SK-N-SH treated with all-trans-retinoic acid at 6 μM for 48 hours (cell line): ENCODE data around the gene SIM2.

ENCODE experiments used
- ATAC-seq: fragments of 200-7000 bp; cut with Tn5 transposase; 3 replicates; pipeline ENCODE4 v1.9.1; 2020; ENCODE audit warnings: mild to moderate bottlenecking, moderate library complexity
- ARNTL ChIP-seq: fragments of 450-650 bp; formaldehyde crosslinking; IDR thresholded peaks from 2 replicates; pipeline ENCODE4 v1.5.0; 2020; ENCODE audit warnings: low read depth, mild to moderate bottlenecking, moderate library complexity, borderline replicate concordance
- BACH2 ChIP-seq: fragments of 250-450 bp; sonication (Bioruptor Pico); IDR thresholded peaks from 2 replicates; pipeline ENCODE4 v1.9.0; 2021; ENCODE audit warnings: mild to moderate bottlenecking, borderline replicate concordance
- ESRRG ChIP-seq: fragments of 250-450 bp; sonication (Bioruptor Pico); IDR thresholded peaks from 2 replicates; pipeline ENCODE4 v1.6.1; 2021; ENCODE audit warnings: mild to moderate bottlenecking
- GLIS3 ChIP-seq: fragments of 250-450 bp; sonication (Bioruptor Pico); IDR thresholded peaks from 2 replicates; pipeline ENCODE4 v1.5.0; 2020; ENCODE audit warnings: mild to moderate bottlenecking, moderate library complexity
- ISL1 ChIP-seq: fragments of 250-450 bp; sonication (Bioruptor Pico); IDR thresholded peaks from 2 replicates; pipeline ENCODE4 v2.1.2; 2022; ENCODE audit warnings: mild to moderate bottlenecking, moderate library complexity
- OSR1 ChIP-seq: fragments of 250-450 bp; sonication (Bioruptor Pico); IDR thresholded peaks from 2 replicates; pipeline ENCODE4 v1.8.0; 2022; ENCODE audit warnings: moderate library complexity, mild to moderate bottlenecking, inconsistent platforms
- POU6F1 ChIP-seq: fragments of 250-450 bp; sonication (Bioruptor Pico); IDR thresholded peaks from 2 replicates; pipeline ENCODE4 v1.8.0; 2021; ENCODE audit warnings: low read depth, mild to moderate bottlenecking, moderate library complexity, borderline replicate concordance
- PPARA ChIP-seq: fragments of 250-450 bp; sonication (Bioruptor Pico); IDR thresholded peaks from 2 replicates; pipeline ENCODE4 v1.5.0; 2020; ENCODE audit warnings: mild to moderate bottlenecking, borderline replicate concordance
- SNAI2 ChIP-seq: fragments of 250-450 bp; sonication (Bioruptor Pico); IDR thresholded peaks from 2 replicates; pipeline ENCODE4 v1.5.0; 2020; ENCODE audit warnings: mild to moderate bottlenecking, moderate library complexity
- TCF4 ChIP-seq: fragments of 250-450 bp; sonication (Bioruptor Pico); IDR thresholded peaks from 2 replicates; pipeline ENCODE4 v1.8.0; 2021; ENCODE audit warnings: mild to moderate bottlenecking, moderate library complexity, borderline replicate concordance
- TOX ChIP-seq: fragments of 250-450 bp; sonication (Bioruptor Pico); IDR thresholded peaks from 2 replicates; pipeline ENCODE4 v1.8.0; 2021; ENCODE audit warnings: mild to moderate bottlenecking, moderate library complexity, borderline replicate concordance
- TSHZ2 ChIP-seq: fragments of 250-450 bp; sonication (Bioruptor Pico); IDR thresholded peaks from 2 replicates; pipeline ENCODE4 v1.5.0; 2020; ENCODE audit warnings: mild to moderate bottlenecking, moderate library complexity
- ZC3H10 ChIP-seq: fragments of 250-450 bp; sonication (Bioruptor Pico); IDR thresholded peaks from 2 replicates; pipeline ENCODE4 v1.5.1; 2021; ENCODE audit warnings: mild to moderate bottlenecking, moderate library complexity
- ZFP3 ChIP-seq: fragments of 250-450 bp; sonication (Bioruptor Pico); IDR thresholded peaks from 2 replicates; pipeline ENCODE4 v1.5.0; 2020; ENCODE audit warnings: mild to moderate bottlenecking, moderate library complexity
- ZFP30 ChIP-seq: fragments of 450-650 bp; formaldehyde crosslinking; IDR thresholded peaks from 2 replicates; pipeline ENCODE4 v1.5.0; 2022; ENCODE audit warnings: mild to moderate bottlenecking, moderate library complexity
- ZNF70 ChIP-seq: fragments of 450-650 bp; formaldehyde crosslinking; IDR thresholded peaks from 2 replicates; pipeline ENCODE4 v1.5.0; 2020; ENCODE audit warnings: mild to moderate bottlenecking, moderate library complexity
- ZNF8 ChIP-seq: fragments of 450-650 bp; formaldehyde crosslinking; IDR thresholded peaks from 2 replicates; pipeline ENCODE4 v1.5.0; 2020; ENCODE audit warnings: mild to moderate bottlenecking, moderate library complexity
- TF ChIP-seq, protein P1 (sequence below): fragments of 250-450 bp; sonication (Bioruptor Pico); IDR thresholded peaks from 2 replicates; pipeline ENCODE4 v1.8.0; 2020; ENCODE audit warnings: mild to moderate bottlenecking, moderate library complexity, borderline replicate concordance
- TF ChIP-seq, protein P2 (sequence below): fragments of 250-450 bp; sonication (Bioruptor Pico); IDR thresholded peaks from 2 replicates; pipeline ENCODE4 v1.5.1; 2020; ENCODE audit warnings: low read depth, mild to moderate bottlenecking, moderate library complexity
- TF ChIP-seq, protein P3 (sequence below): fragments of 250-450 bp; sonication (Bioruptor Pico); IDR thresholded peaks from 2 replicates; pipeline ENCODE4 v1.5.1; 2021; ENCODE audit warnings: mild to moderate bottlenecking, moderate library complexity

The SIM2 gene

GRCh38 chr21:36716387-36716786 lies 17.5 kb downstream of the SIM2 start (continued):
- TF ChIP-seq, protein P1, sequence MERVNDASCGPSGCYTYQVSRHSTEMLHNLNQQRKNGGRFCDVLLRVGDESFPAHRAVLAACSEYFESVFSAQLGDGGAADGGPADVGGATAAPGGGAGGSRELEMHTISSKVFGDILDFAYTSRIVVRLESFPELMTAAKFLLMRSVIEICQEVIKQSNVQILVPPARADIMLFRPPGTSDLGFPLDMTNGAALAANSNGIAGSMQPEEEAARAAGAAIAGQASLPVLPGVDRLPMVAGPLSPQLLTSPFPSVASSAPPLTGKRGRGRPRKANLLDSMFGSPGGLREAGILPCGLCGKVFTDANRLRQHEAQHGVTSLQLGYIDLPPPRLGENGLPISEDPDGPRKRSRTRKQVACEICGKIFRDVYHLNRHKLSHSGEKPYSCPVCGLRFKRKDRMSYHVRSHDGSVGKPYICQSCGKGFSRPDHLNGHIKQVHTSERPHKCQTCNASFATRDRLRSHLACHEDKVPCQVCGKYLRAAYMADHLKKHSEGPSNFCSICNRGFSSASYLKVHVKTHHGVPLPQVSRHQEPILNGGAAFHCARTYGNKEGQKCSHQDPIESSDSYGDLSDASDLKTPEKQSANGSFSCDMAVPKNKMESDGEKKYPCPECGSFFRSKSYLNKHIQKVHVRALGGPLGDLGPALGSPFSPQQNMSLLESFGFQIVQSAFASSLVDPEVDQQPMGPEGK (CRISPR knock-in tag), result no peak
- TF ChIP-seq SNAI2 (no peak), ZFP30 (CRISPR knock-in tag) (no peak), TSHZ2 (CRISPR knock-in tag) (no peak)

DNA sequence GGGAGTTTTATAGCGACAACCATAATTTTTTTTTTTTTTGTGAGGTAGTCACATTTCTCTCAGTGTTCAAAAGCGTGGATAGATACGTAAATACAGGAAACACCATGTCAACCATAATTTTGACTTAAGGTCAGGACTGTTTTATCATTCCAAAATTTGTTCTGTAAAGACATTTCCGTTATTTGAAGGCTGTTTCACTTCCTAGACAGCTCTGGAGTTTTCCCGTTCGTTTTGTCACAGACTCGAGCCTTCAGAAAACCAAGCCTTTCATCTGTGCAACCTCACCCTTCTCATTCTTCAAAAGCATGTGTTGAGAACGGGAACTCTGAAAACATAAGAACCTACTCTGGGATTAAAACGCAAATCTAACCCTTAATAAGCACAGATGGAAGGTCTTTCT lies 17.9 kb downstream of the SIM2 start:
- no peak for ATAC-seq
- TF ChIP-seq ZFP30 (CRISPR knock-in tag) (no peak), BACH2 (CRISPR knock-in tag) (no peak), GLIS3 (CRISPR knock-in tag) (no peak), PPARA (no peak), ZC3H10 (CRISPR knock-in tag) (no peak), ARNTL (CRISPR knock-in tag) (no peak), ZNF70 (no peak), ZNF8 (CRISPR knock-in tag) (no peak), TSHZ2 (CRISPR knock-in tag) (no peak), TOX (CRISPR knock-in tag) (no peak), POU6F1 (no peak), ESRRG (CRISPR knock-in tag) (no peak), TCF4 (no peak), ISL1 (CRISPR knock-in tag) (no peak), OSR1 (CRISPR knock-in tag) (no peak), SNAI2 (no peak)
- TF ChIP-seq, protein P2, sequence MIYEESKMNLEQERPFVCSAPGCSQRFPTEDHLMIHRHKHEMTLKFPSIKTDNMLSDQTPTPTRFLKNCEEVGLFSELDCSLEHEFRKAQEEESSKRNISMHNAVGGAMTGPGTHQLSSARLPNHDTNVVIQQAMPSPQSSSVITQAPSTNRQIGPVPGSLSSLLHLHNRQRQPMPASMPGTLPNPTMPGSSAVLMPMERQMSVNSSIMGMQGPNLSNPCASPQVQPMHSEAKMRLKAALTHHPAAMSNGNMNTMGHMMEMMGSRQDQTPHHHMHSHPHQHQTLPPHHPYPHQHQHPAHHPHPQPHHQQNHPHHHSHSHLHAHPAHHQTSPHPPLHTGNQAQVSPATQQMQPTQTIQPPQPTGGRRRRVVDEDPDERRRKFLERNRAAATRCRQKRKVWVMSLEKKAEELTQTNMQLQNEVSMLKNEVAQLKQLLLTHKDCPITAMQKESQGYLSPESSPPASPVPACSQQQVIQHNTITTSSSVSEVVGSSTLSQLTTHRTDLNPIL (CRISPR knock-in tag), result no peak
- TF ChIP-seq, protein P1 (CRISPR knock-in tag), result no peak

DNA sequence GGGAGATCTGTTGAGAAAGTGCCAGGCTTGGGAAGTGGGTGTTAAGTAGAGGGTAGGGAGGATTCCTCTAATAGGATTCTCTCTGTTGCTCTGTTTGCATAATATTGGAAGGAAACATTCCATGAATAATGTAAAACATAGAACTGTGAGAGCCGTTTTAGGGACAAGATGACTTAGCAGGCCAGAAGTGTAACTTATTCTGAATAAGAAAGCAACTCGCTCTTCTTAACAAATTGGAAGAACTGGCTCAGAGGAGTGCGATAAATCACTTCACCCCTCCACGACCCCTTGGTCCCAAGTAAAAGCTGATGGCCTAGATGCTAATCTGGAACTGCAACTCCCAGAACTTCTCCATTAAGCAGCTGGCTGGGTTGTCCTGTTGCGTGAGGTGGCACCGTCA lies 19.1 kb downstream of the SIM2 start:
- TF ChIP-seq, protein P3, sequence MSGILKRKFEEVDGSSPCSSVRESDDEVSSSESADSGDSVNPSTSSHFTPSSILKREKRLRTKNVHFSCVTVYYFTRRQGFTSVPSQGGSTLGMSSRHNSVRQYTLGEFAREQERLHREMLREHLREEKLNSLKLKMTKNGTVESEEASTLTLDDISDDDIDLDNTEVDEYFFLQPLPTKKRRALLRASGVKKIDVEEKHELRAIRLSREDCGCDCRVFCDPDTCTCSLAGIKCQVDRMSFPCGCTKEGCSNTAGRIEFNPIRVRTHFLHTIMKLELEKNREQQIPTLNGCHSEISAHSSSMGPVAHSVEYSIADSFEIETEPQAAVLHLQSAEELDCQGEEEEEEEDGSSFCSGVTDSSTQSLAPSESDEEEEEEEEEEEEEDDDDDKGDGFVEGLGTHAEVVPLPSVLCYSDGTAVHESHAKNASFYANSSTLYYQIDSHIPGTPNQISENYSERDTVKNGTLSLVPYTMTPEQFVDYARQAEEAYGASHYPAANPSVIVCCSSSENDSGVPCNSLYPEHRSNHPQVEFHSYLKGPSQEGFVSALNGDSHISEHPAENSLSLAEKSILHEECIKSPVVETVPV, result no peak
- TF ChIP-seq ZFP3 (no peak), SNAI2 (no peak), ZC3H10 (CRISPR knock-in tag) (no peak), BACH2 (CRISPR knock-in tag) (no peak), OSR1 (CRISPR knock-in tag) (no peak), GLIS3 (CRISPR knock-in tag) (no peak)
- TF ChIP-seq, all 23 proteins: peak for 0
- no peak for ATAC-seq
